ENCODE results near the gene RFPL2.

GRCh38 chr22:32164075-32164860 lies 40.6 kb downstream of the RFPL2 start:
- TF ChIP-seq POLR2AphosphoS5 (IDR thresholded peaks at IDR 0.05; ENCODE audit: borderline replicate concordance, low read depth, low read length), result no peak
- TF ChIP-seq EZH2 (IDR thresholded peaks at IDR 0.05), result no peak
